ENCODE results near the gene NUDT15.
"Not testable (repeated sequence)": the region's sequence is repeated elsewhere in the genome, so short reads cannot be mapped to it uniquely, and the experiment has no call there.

NUDT15 gene

GRCh38 chr13:48043789-48044503 lies 6.4 kb downstream of the NUDT15 start:
- DNase-seq (ENCODE audit: low read depth in 2 of 2) = no peak

GRCh38 chr13:48050550-48050949 lies 13.0 kb downstream of the NUDT15 start:
- DNase-seq (ENCODE audit: low read depth in 2 of 2) = no peak

DNA sequence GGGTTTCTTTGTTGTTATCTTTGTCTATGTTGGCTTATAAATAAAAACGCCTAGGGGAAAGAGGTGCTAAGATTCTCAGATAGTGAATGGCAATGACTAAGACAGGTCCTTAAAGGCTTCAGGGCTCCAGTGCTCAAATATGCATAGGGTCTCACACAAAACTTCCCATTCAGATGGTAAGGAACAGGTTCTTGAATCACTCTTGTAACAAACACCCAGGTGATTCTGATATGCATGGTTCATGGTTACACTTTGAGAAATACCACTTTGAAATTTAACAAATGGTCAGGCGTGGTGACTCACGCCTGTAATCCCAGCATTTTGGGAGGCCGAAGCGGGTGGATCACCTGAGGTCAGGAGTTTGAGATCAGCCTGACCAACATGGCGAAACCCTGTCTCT lies 17.1 kb downstream of the NUDT15 start:
- DNase-seq (ENCODE audit: low read depth in 2 of 2) = no peak

GRCh38 chr13:48055712-48056111 lies 18.2 kb downstream of the NUDT15 start:
- DNase-seq (ENCODE audit: low read depth in 2 of 2) = no peak

DNA sequence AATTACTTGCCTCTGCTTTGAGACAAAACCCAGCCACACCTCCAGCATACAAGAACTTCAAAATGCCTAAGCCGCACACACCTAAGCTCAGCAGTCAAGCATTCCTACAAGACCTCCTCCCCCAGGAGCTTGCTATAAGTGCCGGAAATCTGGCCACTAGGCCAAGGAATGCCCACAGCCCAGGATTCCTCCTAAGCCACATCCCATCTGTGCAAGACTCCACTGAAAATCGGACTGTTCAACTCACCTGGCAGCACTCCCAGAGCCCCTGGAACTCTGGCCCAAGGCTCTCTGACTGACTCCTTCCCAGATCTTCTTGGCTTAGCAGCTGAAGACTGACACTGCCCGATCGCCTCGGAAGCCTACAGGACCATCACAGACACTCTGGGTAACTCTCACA lies 21.0 kb downstream of the NUDT15 start:
- DNase-seq (ENCODE audit: low read depth in 2 of 2) = not testable (repeated sequence)

GRCh38 chr13:48059951-48060350 lies 22.4 kb downstream of the NUDT15 start:
- not testable (repeated sequence) for DNase-seq (ENCODE audit: low read depth in 2 of 2)

DNA sequence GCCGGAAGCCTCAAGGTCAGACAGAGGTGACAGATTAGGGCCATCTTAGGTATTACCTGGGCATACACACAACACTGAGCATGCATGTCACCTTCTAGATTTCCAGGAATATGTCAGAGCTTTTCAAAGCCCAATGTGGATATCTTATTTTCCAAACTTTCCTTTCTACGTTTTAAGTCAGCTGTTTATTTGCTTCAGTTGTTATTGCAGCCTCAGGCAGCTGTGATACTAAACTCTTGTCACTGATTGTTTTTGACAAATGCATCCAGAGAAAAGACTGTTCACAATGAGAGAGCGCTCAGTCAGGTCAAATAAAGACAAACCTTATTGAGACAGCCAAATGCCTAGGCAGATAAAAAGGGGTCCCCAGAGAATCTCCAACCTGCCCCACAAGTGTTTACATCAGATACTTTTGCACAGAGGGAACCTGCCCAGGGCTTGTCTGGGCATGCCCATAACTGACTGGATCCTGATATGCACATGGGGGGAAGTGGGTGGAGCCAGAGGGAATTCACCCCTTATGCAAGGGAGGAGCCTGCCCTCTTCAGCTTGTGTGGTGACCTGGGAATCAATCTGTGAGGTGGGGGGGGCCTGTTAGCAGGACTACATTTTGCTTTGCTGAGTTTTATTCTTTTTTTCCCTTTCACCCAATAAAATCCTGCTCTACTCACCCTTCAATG lies 28.9 kb downstream of the NUDT15 start:
- no peak for DNase-seq (ENCODE audit: low read depth in 2 of 2)

DNA sequence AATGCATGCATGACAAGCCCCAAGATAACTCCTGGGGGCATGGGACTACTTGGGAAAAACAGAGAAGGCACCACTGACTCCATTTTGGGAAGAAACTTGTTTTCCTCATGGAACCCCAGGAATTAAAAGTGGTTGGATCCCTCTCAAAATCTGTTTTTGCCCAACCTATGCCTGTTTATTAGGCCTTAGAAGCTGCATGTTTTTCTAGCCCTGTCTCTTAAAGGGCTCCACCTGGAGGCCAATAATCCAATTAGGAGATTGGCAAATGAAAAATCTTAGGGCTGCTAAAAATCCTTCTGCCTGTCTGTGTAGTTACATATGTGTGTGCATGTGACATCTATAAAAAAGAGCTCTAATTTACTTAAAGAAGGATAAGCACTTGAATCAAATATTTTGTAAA lies 30.5 kb downstream of the NUDT15 start:
- DNase-seq (ENCODE audit: low read depth in 2 of 2) = no peak

DNA sequence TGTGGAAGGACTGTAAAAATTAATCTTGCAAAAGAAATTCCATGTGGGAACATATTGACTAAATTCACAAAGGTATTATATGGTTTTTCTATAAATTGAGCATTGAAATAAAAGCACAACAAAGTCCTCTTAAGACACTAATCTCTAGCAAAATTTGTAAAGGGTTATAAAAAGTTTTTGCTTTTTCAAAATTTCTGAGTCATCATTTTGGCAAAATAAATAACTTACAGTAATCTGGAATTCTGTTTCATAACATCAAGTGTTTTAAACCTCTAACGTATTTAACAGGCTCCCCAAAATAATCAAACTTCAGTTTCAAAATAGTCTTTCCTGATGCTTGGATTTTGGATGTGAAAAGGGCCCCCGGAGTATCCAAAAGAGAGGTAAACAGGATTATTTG lies 31.4 kb downstream of the NUDT15 start:
- no peak for DNase-seq (ENCODE audit: low read depth in 2 of 2)

- no peak for DNase-seq (ENCODE audit: low read depth in 2 of 2)
Observed at GRCh38 chr13:48069573-48069972, 32.0 kb downstream of the NUDT15 start.

GRCh38 chr13:48070942-48071341 lies 33.4 kb downstream of the NUDT15 start:
- no peak for DNase-seq (ENCODE audit: low read depth in 2 of 2)

GRCh38 chr13:48072304-48072703 lies 34.8 kb downstream of the NUDT15 start:
- DNase-seq (ENCODE audit: low read depth in 2 of 2) = no peak

- DNase-seq (ENCODE audit: low read depth in 2 of 2) = no peak
Observed at GRCh38 chr13:48072787-48073186, 35.3 kb downstream of the NUDT15 start.

DNA sequence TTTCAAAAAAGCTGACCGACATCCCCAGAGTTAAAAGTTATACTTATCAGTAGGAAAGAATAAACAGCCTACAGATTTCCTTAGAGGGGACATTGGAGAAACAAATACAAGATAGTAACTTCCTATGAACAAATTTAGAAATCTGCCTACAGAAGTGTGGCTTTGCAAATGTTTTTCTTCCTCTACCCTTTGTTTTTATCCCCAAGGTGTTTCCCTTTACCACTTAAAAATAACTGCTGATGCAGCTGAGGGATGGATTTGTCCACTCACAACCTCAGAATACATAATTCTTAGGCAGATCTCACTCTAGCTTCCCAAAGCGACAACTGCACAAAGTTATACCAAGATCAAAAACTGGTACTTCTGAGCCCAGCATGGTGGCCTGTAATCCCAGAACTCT lies 36.5 kb downstream of the NUDT15 start:
- DNase-seq (ENCODE audit: low read depth in 2 of 2) = no peak

DNA sequence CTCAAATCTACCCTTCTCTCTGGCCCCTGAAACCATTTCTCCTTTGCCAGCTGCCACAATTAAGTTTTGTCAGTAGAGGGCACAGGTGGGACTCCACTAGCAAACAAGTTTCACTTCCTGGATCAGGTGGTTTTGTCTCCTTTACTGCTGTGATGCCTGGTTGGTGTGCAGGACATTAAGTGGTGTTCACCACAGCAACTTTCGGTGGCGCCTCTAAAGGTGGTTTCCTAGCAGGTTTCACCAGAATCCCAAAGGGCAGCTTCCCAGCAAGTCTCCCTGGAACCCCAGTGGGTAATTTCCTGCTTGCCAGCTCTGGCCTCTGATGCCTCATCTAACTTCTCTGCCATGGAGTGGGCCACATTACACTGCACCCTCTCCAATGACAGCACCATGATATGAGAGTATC lies 40.7 kb downstream of the NUDT15 start:
- DNase-seq (ENCODE audit: low read depth in 2 of 2) = no peak

DNA sequence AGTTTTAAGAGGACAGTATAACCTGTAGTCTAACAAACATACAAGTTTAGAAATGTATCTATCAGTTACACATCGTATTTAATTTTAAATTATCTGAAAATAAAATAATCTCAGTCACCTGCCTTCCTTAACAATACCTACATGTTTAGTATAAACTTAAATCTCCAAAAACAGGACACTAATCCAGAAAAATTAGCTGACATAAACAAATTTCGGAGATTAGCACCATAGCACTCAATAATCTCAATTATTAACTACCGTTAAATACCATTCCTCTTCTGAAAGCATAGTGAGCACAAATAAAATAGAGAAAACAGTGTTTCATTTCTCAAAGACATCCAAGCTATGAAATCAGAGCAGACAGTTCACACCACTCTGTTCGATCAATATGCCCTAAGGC lies 44.2 kb downstream of the NUDT15 start:
- DNase-seq (ENCODE audit: low read depth in 2 of 2) = no peak

- no peak for DNase-seq (ENCODE audit: low read depth in 2 of 2)
Observed at GRCh38 chr13:48086272-48086671, 48.7 kb downstream of the NUDT15 start.

DNA sequence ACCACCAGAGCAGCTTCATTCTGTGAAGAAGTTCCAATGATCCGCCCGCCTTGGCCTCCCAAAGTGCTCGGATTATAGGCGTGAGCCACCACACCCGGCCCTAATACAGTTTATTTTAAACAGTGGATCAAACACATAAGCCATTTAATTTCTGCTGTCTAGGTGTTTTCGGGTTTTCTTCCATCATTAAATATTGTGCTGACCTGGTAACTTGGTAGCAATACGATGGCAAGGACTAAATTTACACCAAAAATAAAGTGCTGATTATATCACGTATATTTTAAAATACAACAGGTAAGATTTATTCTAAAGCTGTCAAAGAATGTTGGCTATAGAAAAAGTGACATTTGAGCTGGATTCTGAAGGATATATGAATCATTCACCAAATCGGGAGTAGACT lies 56.1 kb downstream of the NUDT15 start:
- no peak for DNase-seq (ENCODE audit: low read depth in 2 of 2)

DNA sequence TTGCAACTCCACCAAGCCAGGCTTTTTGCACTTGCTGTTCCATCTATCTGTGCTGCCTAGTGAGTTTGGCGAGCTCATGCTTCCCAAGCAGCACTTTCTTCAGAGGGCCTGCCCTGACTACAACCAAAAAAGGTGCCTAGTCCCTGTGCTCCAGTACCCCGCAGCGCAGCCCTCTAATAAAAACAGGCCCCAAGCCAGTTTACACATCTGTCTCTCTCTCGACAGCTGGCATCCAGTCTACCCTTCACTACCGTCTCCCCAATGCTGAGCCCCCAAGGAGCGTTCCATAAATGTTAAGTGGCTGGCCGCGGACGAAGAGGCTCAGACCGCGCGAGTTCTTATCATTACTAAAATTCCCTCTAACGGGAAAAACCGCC lies 56.9 kb downstream of the NUDT15 start:
- DNase-seq (ENCODE audit: low read depth in 2 of 2) = no peak

GRCh38 chr13:48094781-48095502 lies 57.4 kb downstream of the NUDT15 start, which contains the start of gene MED4:
MED4 (minus strand) TSS chr13:48095104; CDS start chr13:48095078, 26 bp downstream.
- peak; percentile 92 to 96 for DNase-seq (ENCODE audit: low read depth in 2 of 2)

GRCh38 chr13:48096670-48097069 lies 59.1 kb downstream of the NUDT15 start:
- DNase-seq (ENCODE audit: low read depth in 2 of 2) = no peak
